Measurements from ENCODE around the gene MYO1A.

DNA sequence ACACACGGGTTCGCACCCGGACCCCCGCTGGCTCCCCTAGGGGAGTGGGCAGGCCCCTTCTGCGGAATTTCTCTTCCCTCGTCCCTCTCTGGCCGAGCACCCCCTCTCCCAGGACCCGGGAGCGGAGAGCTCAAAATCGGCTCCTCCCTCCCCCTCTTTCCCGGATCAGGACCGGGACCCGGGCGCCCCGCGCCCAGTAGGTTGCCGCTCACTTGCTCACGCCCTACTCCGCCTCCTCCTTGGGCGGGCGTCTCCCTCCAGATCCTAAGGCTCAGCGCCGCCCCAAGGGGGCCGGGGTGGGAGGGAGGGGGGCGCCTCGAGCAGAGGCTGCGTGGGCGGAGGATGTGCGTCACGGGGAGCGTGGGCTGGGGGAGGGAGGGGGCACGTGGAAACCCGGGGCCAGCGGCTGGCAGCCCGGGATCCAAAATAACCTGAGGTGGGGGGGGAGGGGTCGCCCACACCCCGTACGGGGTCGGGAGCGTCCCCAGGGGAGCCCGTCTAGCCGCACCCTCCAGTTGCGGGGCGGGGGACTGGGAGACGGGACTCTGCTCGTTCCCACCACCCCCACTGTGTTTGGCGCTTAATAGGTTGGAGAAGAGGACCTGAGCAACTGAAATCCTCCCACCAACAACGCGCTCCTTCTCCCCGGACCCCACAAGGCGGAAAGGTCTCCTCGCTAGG, 37.2 kb upstream of the MYO1A start:
- TF ChIP-seq, protein P1, sequence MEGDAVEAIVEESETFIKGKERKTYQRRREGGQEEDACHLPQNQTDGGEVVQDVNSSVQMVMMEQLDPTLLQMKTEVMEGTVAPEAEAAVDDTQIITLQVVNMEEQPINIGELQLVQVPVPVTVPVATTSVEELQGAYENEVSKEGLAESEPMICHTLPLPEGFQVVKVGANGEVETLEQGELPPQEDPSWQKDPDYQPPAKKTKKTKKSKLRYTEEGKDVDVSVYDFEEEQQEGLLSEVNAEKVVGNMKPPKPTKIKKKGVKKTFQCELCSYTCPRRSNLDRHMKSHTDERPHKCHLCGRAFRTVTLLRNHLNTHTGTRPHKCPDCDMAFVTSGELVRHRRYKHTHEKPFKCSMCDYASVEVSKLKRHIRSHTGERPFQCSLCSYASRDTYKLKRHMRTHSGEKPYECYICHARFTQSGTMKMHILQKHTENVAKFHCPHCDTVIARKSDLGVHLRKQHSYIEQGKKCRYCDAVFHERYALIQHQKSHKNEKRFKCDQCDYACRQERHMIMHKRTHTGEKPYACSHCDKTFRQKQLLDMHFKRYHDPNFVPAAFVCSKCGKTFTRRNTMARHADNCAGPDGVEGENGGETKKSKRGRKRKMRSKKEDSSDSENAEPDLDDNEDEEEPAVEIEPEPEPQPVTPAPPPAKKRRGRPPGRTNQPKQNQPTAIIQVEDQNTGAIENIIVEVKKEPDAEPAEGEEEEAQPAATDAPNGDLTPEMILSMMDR (IDR thresholded peaks at IDR 0.05; ENCODE audit: insufficient read depth, low read length, poor library complexity, severe bottlenecking), result no peak
- TF ChIP-seq EZH2phosphoT487 (conservative IDR thresholded peaks at IDR 0.05; ENCODE audit: low read length), result no peak
